ENCODE results near the gene DUSP22.

- TF ChIP-seq GATA2 (IDR thresholded peaks at IDR 0.05; ENCODE audit: low read depth, low read length) (no peak), GATA3 (IDR thresholded peaks at IDR 0.05; ENCODE audit: low read depth, low read length) (no peak)
Observed at GRCh38 chr6:282867-283416, 9.3 kb upstream of the DUSP22 start.

All from SH-SY5Y (cell line).